A549 (cell line): Measurements from ENCODE around the gene LILRB2. TPM values are rescaled to one million over a fixed set of nuclear protein-coding genes. Genes with fewer than 3 reads are reported as not detected.
A peak's percentile ranks its signal among the peaks of the same experiment; 100 is the strongest.
"Not testable (repeated sequence)": the region's sequence is repeated elsewhere in the genome, so short reads cannot be mapped to it uniquely, and the experiment has no call there.

Source experiments
- ATAC-seq, 2 experiments: fragments of 200-7000 bp in 1 of 2; fragments of >200 bp in 1 of 2; cut with Nextera tagmentation in 1 of 2; cut with Tn5 transposase in 1 of 2; 3 replicates each; pipeline versions ENCODE4 v1.8.0 to v1.9.1; 2018 to 2020; ENCODE audit warnings: mild to moderate bottlenecking in 1 of 2, moderate library complexity in 1 of 2
- CTCF ChIA-PET: fragments of 300-600 bp; sonication (Branson Sonifier 250); formaldehyde crosslinking; extraction: SDS; loops from one replicate; lab custom pipeline; 2021; ENCODE audit warnings: antibody characterized with exemption, inconsistent platforms; lab: Yijun Ruan, JAX
- POLR2A ChIA-PET: fragments of 350-600 bp; formaldehyde crosslinking; extraction: SDS; loops from one replicate; lab custom pipeline; 2021; ENCODE audit warnings: antibody characterized with exemption, inconsistent platforms; lab: Yijun Ruan, JAX
- DNase-seq, 2 experiments: peaks; one replicate each; pipeline versions ENCODE4 v3.0.0 to v3.0.0-alpha.2; 2011 to 2016; ENCODE audit warnings: low read depth in 1 of 2, low spot score in 1 of 2
- FAIRE-seq: peaks from 2 replicates; lab custom pipeline; 2011; peaks lifted over from hg19 to GRCh38; lab: Jason Lieb, UNC
- H3K27ac ChIP-seq, 2 experiments: fragments of >200 bp; sonication (Bioruptor Twin); formaldehyde crosslinking; 3 replicates each; pipeline ENCODE4 v1.5.1; 2016 to 2017
- H3K4me1 ChIP-seq: fragments of >200 bp; sonication (Bioruptor Twin); formaldehyde crosslinking; 3 replicates; pipeline ENCODE4 v1.6.1; 2016
- H3K4me2 ChIP-seq: fragments of >200 bp; sonication (Bioruptor Twin); formaldehyde crosslinking; 3 replicates; pipeline ENCODE4 v1.6.1; 2016
- H3K4me3 ChIP-seq: fragments of >200 bp; sonication (Bioruptor Twin); formaldehyde crosslinking; 3 replicates; pipeline ENCODE4 v1.5.1; 2016
- H3K9me3 ChIP-seq: fragments of >200 bp; sonication (Bioruptor Twin); formaldehyde crosslinking; 3 replicates; pipeline ENCODE4 v1.6.1; 2016
- BCL3 ChIP-seq: fragments of >200 bp; sonication (Bioruptor Twin); formaldehyde crosslinking; IDR thresholded peaks from 3 replicates; pipeline ENCODE4 v1.6.1; 2016
- E2F6 ChIP-seq: IDR thresholded peaks from 2 replicates; pipeline ENCODE4 v1.6.1; 2012; ENCODE audit warnings: low read depth, borderline replicate concordance
- ELK1 ChIP-seq: fragments of 150-350 bp; IDR thresholded peaks from 2 replicates; pipeline ENCODE4 v1.6.1; 2014; ENCODE audit warnings: low read depth, mild to moderate bottlenecking, low read length
- FOSB ChIP-seq: fragments of 250-450 bp; sonication (Bioruptor Pico); IDR thresholded peaks from 2 replicates; pipeline ENCODE4 v1.5.0; 2020; ENCODE audit warnings: mild to moderate bottlenecking, moderate library complexity
- HDAC2 ChIP-seq: fragments of 200-600 bp; sonication (generic); IDR thresholded peaks from 2 replicates; pipeline ENCODE4 v1.6.1; 2016
- HOXB13 ChIP-seq: fragments of 250-450 bp; sonication (Bioruptor Pico); IDR thresholded peaks from 2 replicates; pipeline ENCODE4 v1.5.0; 2020; ENCODE audit warnings: low read depth, mild to moderate bottlenecking, moderate library complexity
- HOXB5 ChIP-seq: fragments of 250-450 bp; sonication (Bioruptor Pico); IDR thresholded peaks from 2 replicates; pipeline ENCODE4 v1.5.0; 2020; ENCODE audit warnings: mild to moderate bottlenecking, moderate library complexity
- JUN ChIP-seq, 2 experiments: fragments of >200 bp; sonication (Bioruptor Twin); formaldehyde crosslinking; IDR thresholded peaks; 2 replicates in 1 of 2; 3 replicates in 1 of 2; pipeline ENCODE4 v1.6.1; 2016 to 2017
- KDM1A ChIP-seq: fragments of 200-600 bp; sonication (generic); IDR thresholded peaks from 2 replicates; pipeline ENCODE4 v1.6.1; 2016; ENCODE audit warnings: low read depth, mild to moderate bottlenecking
- KDM5A ChIP-seq: fragments of 200-600 bp; sonication (generic); IDR thresholded peaks from 2 replicates; pipeline ENCODE4 v1.6.1; 2016; ENCODE audit warnings: antibody characterized with exemption, mild to moderate bottlenecking
- MAX ChIP-seq: IDR thresholded peaks from 2 replicates; pipeline ENCODE4 v1.6.1; 2012
- NFE2L2 ChIP-seq: fragments of 150-350 bp; conservative IDR thresholded peaks from 2 replicates; pipeline ENCODE4 v1.6.1; 2014; ENCODE audit warnings: low read length
- NPAS2 ChIP-seq: fragments of 250-450 bp; sonication (Bioruptor Pico); IDR thresholded peaks from 2 replicates; pipeline ENCODE4 v1.8.0; 2022; ENCODE audit warnings: mild to moderate bottlenecking, moderate library complexity, borderline replicate concordance
- PHF8 ChIP-seq: fragments of 200-600 bp; sonication (generic); IDR thresholded peaks from 2 replicates; pipeline ENCODE4 v1.6.1; 2016; ENCODE audit warnings: low read depth, mild to moderate bottlenecking, antibody characterized with exemption, moderate library complexity, borderline replicate concordance
- POLR2A ChIP-seq: IDR thresholded peaks from 2 replicates; pipeline ENCODE4 v1.6.1; 2012; ENCODE audit warnings: mild to moderate bottlenecking, low read length
- TFCP2L1 ChIP-seq: fragments of 250-450 bp; sonication (Bioruptor Pico); IDR thresholded peaks from 2 replicates; pipeline ENCODE4 v1.5.0; 2021; ENCODE audit warnings: mild to moderate bottlenecking
- TP53 ChIP-seq: fragments of 250-450 bp; sonication (Bioruptor Pico); IDR thresholded peaks from 2 replicates; pipeline ENCODE4 v1.5.0; 2021; ENCODE audit warnings: mild to moderate bottlenecking, moderate library complexity
- USF2 ChIP-seq: fragments of 450-650 bp; IDR thresholded peaks from 2 replicates; pipeline ENCODE4 v1.6.1; 2014; ENCODE audit warnings: antibody characterized with exemption
- ZC3H11A ChIP-seq: fragments of 450-650 bp; IDR thresholded peaks from 2 replicates; pipeline ENCODE4 v1.6.1; 2014; ENCODE audit warnings: antibody characterized with exemption, mild to moderate bottlenecking
- ZNF302 ChIP-seq: fragments of 250-450 bp; sonication (Bioruptor Pico); IDR thresholded peaks from 2 replicates; pipeline ENCODE4 v1.9.0; 2021; ENCODE audit warnings: inconsistent platforms, mild to moderate bottlenecking, moderate library complexity
- WGBS: methylation state at CpG from one replicate; pipeline ENCODE4 v1.1.6; 2017; ENCODE audit errors: missing lambda C conversion rate; 5-methylcytosine and 5-hydroxymethylcytosine counted together
- polyA plus RNA-seq, 4 experiments: library from polyadenylated mRNA; depleted of rRNA in 3 of 4; stranded (reverse); fragments of >200 nt; fragmentation: RNase III in 1 of 4; extraction: RNeasy Plus Mini Kit Qiagen cat#74134 plus additional on column Dnase treatment in 1 of 4; gene quantifications; 2 replicates in 3 of 4; 3 replicates in 1 of 4; pipeline ENCODE4 v1.2.3, GENCODE V29; 2011 to 2017

The LILRB2 gene
- polyA plus RNA-seq, 2 of the 4 experiments (the other 2 are of a cell fraction): not detected

- Histone ChIP-seq H3K4me2 (no peak overlapping the region), H3K4me1 (no peaks in the 10 kb centered on the region), H3K4me3 (no peak overlapping the region), H3K9me3 (no peaks in the 10 kb centered on the region), H3K27ac (no peak overlapping the region)
- no peak for DNase-seq
- no peak for ATAC-seq
- FAIRE-seq: no peak
- POLR2A ChIA-PET: no interaction called here
- CTCF ChIA-PET: interaction anchor here (1.3 to 1.5 kb wide), 2 partner anchors 12 to 17 kb away, joined by 3 to 5 read pairs; no protein-coding TSS in a partner anchor
- 9% methylated on average over 9 of the region's 9 CpGs for WGBS
- TF ChIP-seq TP53 (CRISPR knock-in tag) (no peak), BCL3 (no peak), HOXB5 (no peak), HDAC2 (no peak), MAX (no peak), KDM5A (no peak), TFCP2L1 (no peak), KDM1A (no peak), POLR2A (no peak), FOSB (CRISPR knock-in tag) (no peak), ELK1 (no peak), JUN (IDR thresholded peaks at IDR 0.05) (no peak), E2F6 (no peak), NFE2L2 (no peak), ZNF302 (CRISPR knock-in tag) (no peak), ZC3H11A (no peak), HOXB13 (CRISPR knock-in tag) (no peak), NPAS2 (CRISPR knock-in tag) (no peak), PHF8 (no peak), USF2 (no peak)
Observed at GRCh38 chr19:54282686-54283470, 2.0 kb upstream of the LILRB2 start.

- H3K4me3 ChIP-seq, H3K27ac ChIP-seq, H3K4me2 ChIP-seq, H3K9me3 ChIP-seq, ATAC-seq, FAIRE-seq, POLR2A ChIA-PET, DNase-seq, H3K4me1 ChIP-seq: not testable (repeated sequence)
- 27% methylated on average over 5 of the region's 5 CpGs for WGBS
- CTCF ChIA-PET: interaction anchor here (1.2 kb wide), 1 partner anchor 16 kb away, joined by 4 read pairs; no protein-coding TSS in a partner anchor
Observed at GRCh38 chr19:54281729-54282075, 792 bp upstream of the LILRB2 start.

GRCh38 chr19:54280441-54280840 is 469 bp downstream of the LILRB2 start:
- H3K27ac ChIP-seq, H3K4me3 ChIP-seq, DNase-seq, FAIRE-seq, H3K4me1 ChIP-seq, POLR2A ChIA-PET, H3K4me2 ChIP-seq, H3K9me3 ChIP-seq: not testable (repeated sequence)
- CTCF ChIA-PET: interaction anchor here (1.1 to 5.4 kb wide), 2 partner anchors 14 to 17 kb away, joined by 3 to 28 read pairs; no protein-coding TSS in a partner anchor
- whole genome bisulfite sequencing: 34% methylated on average over 6 of the region's 10 CpGs
- peak; percentile 12 to 25; a peak in 2 of 6 replicates for ATAC-seq

- CTCF ChIA-PET: interaction anchor here (1.1 to 5.4 kb wide), 2 partner anchors 14 to 18 kb away, joined by 3 to 28 read pairs; no protein-coding TSS in a partner anchor
- H3K4me2 ChIP-seq, FAIRE-seq, ATAC-seq, H3K9me3 ChIP-seq, H3K4me3 ChIP-seq, POLR2A ChIA-PET, DNase-seq, H3K4me1 ChIP-seq, H3K27ac ChIP-seq: not testable (repeated sequence)
- WGBS: 0% methylated on average over 2 of the region's 4 CpGs
Observed at GRCh38 chr19:54280025-54280424, 885 bp downstream of the LILRB2 start.
